Upper lobe of right lung (tissue), 1 donor: ENCODE results near the gene STAC. TPM values are rescaled to one million over a fixed set of nuclear protein-coding genes. Genes with fewer than 3 reads are reported as not detected.
"Not testable (repeated sequence)": the region's sequence is repeated elsewhere in the genome, so short reads cannot be mapped to it uniquely, and the experiment has no call there.

Experiments
- ATAC-seq: fragments of 200-7000 bp; cut with Tn5 transposase; one replicate; pipeline ENCODE4 v1.9.1; 2020; ENCODE audit warnings: mild to moderate bottlenecking, moderate library complexity
- DNase-seq: peaks from one replicate; pipeline ENCODE4 v3.0.0-alpha.2; 2020
- H3K27ac ChIP-seq: fragments of 200-600 bp; one replicate; pipeline ENCODE4 v1.8.0; 2022
- H3K27me3 ChIP-seq: fragments of 200-600 bp; one replicate; pipeline ENCODE4 v1.8.0; 2022; ENCODE audit warnings: mild to moderate bottlenecking
- H3K36me3 ChIP-seq: fragments of 200-600 bp; one replicate; pipeline ENCODE4 v1.8.0; 2022
- H3K4me1 ChIP-seq: fragments of 200-600 bp; one replicate; pipeline ENCODE4 v1.8.0; 2022
- H3K4me3 ChIP-seq: fragments of 200-600 bp; one replicate; pipeline ENCODE4 v1.8.0; 2022; ENCODE audit warnings: mild to moderate bottlenecking
- H3K9me3 ChIP-seq: fragments of 200-600 bp; one replicate; pipeline ENCODE4 v1.8.0; 2022
- intact Hi-C: fragments of 100-400 bp; cut with DNase I; formaldehyde crosslinking; loops from one replicate; pipeline ENCODE4 v1.11.0; 2022
- total RNA-seq: library from RNA; stranded (reverse); fragmentation: NEBNext Ultra II Directional; extraction: Animal tissue kit (Norgen Biotek cat#: 25700); gene quantifications from one replicate; pipeline ENCODE4 v1.2.1, GENCODE V29; 2021
- TF ChIP-seq, protein P1 (sequence below): fragments of 200-600 bp; IDR thresholded peaks from one replicate; pipeline ENCODE4 v1.8.0; 2022; ENCODE audit warnings: antibody characterized with exemption
- donor health status: DM: no; HTN: yes; CAD: no; lungs with severe emphysema.

STAC gene
- total RNA-seq, 1 donor from 2014 or later: 25.3 TPM

- H3K36me3 ChIP-seq: no peaks in the 10 kb centered on the region
- no peak for DNase-seq
- no peak overlapping the region for H3K27ac ChIP-seq
- intact Hi-C loops: no loop called here
- TF ChIP-seq, protein P1, sequence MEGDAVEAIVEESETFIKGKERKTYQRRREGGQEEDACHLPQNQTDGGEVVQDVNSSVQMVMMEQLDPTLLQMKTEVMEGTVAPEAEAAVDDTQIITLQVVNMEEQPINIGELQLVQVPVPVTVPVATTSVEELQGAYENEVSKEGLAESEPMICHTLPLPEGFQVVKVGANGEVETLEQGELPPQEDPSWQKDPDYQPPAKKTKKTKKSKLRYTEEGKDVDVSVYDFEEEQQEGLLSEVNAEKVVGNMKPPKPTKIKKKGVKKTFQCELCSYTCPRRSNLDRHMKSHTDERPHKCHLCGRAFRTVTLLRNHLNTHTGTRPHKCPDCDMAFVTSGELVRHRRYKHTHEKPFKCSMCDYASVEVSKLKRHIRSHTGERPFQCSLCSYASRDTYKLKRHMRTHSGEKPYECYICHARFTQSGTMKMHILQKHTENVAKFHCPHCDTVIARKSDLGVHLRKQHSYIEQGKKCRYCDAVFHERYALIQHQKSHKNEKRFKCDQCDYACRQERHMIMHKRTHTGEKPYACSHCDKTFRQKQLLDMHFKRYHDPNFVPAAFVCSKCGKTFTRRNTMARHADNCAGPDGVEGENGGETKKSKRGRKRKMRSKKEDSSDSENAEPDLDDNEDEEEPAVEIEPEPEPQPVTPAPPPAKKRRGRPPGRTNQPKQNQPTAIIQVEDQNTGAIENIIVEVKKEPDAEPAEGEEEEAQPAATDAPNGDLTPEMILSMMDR: no peak
- H3K27me3 ChIP-seq: no peaks in the 10 kb centered on the region
- ATAC-seq: no peak
- H3K4me3 ChIP-seq: no peak overlapping the region
- H3K9me3 ChIP-seq: no peaks in the 10 kb centered on the region
- peaks cover 31% of the 10 kb centered on the region for H3K4me1 ChIP-seq
Measured at GRCh38 chr3:36493051-36493450, 112.7 kb downstream of the STAC start.

- peak; percentile 68 for DNase-seq
- no peak overlapping the region for H3K4me3 ChIP-seq
- peak overlapping the region; percentile 34 for H3K27ac ChIP-seq
- TF ChIP-seq, protein P1: no peak
- no peaks in the 10 kb centered on the region for H3K36me3 ChIP-seq
- no peaks in the 10 kb centered on the region for H3K27me3 ChIP-seq
- no peaks in the 10 kb centered on the region for H3K9me3 ChIP-seq
- peak; percentile 91 for ATAC-seq
- intact Hi-C loops: no loop called here
- H3K4me1 ChIP-seq: peaks cover 31% of the 10 kb centered on the region
Measured at GRCh38 chr3:36494461-36495109, 114.3 kb downstream of the STAC start.

- no peak overlapping the region for H3K4me3 ChIP-seq
- DNase-seq (no peak), ATAC-seq (peak; percentile 45)
- H3K27ac ChIP-seq: peak overlapping the region; percentile 53
- H3K4me1 ChIP-seq: peaks cover 31% of the 10 kb centered on the region
- no peaks in the 10 kb centered on the region for H3K36me3 ChIP-seq
- no peaks in the 10 kb centered on the region for H3K27me3 ChIP-seq
- H3K9me3 ChIP-seq: no peaks in the 10 kb centered on the region
- intact Hi-C loops: no loop called here
- TF ChIP-seq, protein P1: no peak
Measured at GRCh38 chr3:36496684-36497633, 116.7 kb downstream of the STAC start.

DNA sequence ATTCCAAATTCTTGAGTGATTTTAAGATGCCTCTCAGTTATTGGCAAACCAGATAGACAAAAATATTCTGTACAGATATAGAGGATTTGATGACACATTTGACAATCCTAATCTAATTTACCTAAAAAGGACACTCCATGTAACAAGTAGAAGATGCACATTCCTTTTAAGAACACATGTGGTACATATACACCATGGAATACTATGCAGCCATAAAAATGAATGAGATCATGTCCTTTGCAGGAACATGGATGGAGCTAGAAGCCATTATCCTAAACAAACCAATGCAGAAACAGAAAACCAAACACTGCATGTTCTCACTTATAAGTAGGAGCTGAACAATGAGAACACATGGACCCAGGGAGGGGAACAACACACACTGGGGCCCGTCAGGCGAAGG is 119.7 kb downstream of the STAC start:
- H3K36me3 ChIP-seq, H3K9me3 ChIP-seq, DNase-seq, H3K4me3 ChIP-seq, H3K27ac ChIP-seq, ATAC-seq, H3K27me3 ChIP-seq, intact Hi-C loops: not testable (repeated sequence)
- peaks cover 25% of the 10 kb centered on the region for H3K4me1 ChIP-seq

DNA sequence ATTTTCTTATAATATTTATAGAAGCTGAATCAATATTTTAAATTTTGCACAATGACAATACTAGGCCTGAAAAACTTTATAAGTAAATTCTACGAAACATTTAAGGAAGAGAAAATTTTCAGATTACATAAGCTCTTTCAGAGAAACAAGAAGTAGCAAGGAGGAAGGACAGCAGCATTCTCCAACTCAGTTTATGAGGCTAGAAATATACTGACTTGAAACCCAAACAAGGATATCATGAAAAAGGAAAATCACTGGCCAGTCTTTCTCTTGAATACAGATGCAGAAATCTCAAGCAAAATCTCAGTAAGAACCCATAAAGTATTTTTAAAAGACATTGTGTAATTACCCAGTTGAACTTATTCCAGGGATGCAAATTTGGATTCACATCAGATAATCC is 121.3 kb downstream of the STAC start:
- Histone ChIP-seq H3K27me3 (no peaks in the 10 kb centered on the region), H3K4me1 (peaks cover 10% of the 10 kb centered on the region), H3K9me3 (no peaks in the 10 kb centered on the region), H3K27ac (no peak overlapping the region), H3K36me3 (no peaks in the 10 kb centered on the region), H3K4me3 (no peak overlapping the region)
- TF ChIP-seq, protein P1: no peak
- DNase-seq (no peak), ATAC-seq (peak; percentile 58)
- intact Hi-C loops: no loop called here

- Histone ChIP-seq H3K27me3 (no peaks in the 10 kb centered on the region), H3K36me3 (no peaks in the 10 kb centered on the region), H3K9me3 (no peaks in the 10 kb centered on the region), H3K27ac (no peak overlapping the region), H3K4me1 (no peaks in the 10 kb centered on the region), H3K4me3 (no peak overlapping the region)
- intact Hi-C loops: no loop called here
- DNase-seq: no peak
- no peak for ATAC-seq
- TF ChIP-seq, protein P1: no peak
Measured at GRCh38 chr3:36505393-36505792, 125.1 kb downstream of the STAC start.
